K562 (cell line): ENCODE results near the gene UTP4.

Source experiments
- NR2C2 ChIP-seq, 2 experiments: fragments of 200-800 bp in 1 of 2; sonication (Bioruptor generic) in 1 of 2; sonication (generic) in 1 of 2; formaldehyde crosslinking in 1 of 2; IDR thresholded peaks; 2 replicates each; pipeline versions ENCODE4 v1.6.1 to v1.8.0; 2016 to 2022; ENCODE audit warnings: mild to moderate bottlenecking in 1 of 2, missing compliant biosample characterization in 1 of 2, missing genetic modification characterization in 1 of 2, missing genetic modification reagents in 1 of 2
- NRF1 ChIP-seq, 2 experiments: fragments of 450-650 bp; IDR thresholded peaks in 1 of 2; conservative IDR thresholded peaks in 1 of 2; 2 replicates each; pipeline ENCODE4 v1.6.1; 2014; ENCODE audit warnings: mild to moderate bottlenecking in 2 of 2
- POLR2A ChIP-seq: fragments of 450-650 bp; conservative IDR thresholded peaks from 2 replicates; pipeline ENCODE4 v1.6.1; 2016
- YY1 ChIP-seq, 3 experiments: IDR thresholded peaks; 2 replicates each; pipeline ENCODE4 v1.6.1; 2011; ENCODE audit warnings: low read length in 2 of 3, mild to moderate bottlenecking in 2 of 3, moderate library complexity in 2 of 3, borderline replicate concordance in 1 of 3, control low read depth in 1 of 3, low read depth in 1 of 3; ENCODE audit not compliant: insufficient read depth in 3 of 3, insufficient replicate concordance in 2 of 3, control insufficient read depth in 1 of 3, insufficient read length in 1 of 3; ENCODE audit errors: extremely low read depth in 1 of 3
- TF ChIP-seq, protein P1 (sequence below), 3 experiments: IDR thresholded peaks in 2 of 3; conservative IDR thresholded peaks in 1 of 3; 2 replicates each; pipeline ENCODE4 v1.5.1; 2011 to 2012; ENCODE audit warnings: low read length in 3 of 3, mild to moderate bottlenecking in 3 of 3, control low read depth in 2 of 3, improper control_type of control experiment in 1 of 3, inconsistent platforms in 1 of 3, low read depth in 1 of 3, mixed read lengths in 1 of 3, moderate library complexity in 1 of 3; ENCODE audit not compliant: insufficient read depth in 2 of 3

DNA sequence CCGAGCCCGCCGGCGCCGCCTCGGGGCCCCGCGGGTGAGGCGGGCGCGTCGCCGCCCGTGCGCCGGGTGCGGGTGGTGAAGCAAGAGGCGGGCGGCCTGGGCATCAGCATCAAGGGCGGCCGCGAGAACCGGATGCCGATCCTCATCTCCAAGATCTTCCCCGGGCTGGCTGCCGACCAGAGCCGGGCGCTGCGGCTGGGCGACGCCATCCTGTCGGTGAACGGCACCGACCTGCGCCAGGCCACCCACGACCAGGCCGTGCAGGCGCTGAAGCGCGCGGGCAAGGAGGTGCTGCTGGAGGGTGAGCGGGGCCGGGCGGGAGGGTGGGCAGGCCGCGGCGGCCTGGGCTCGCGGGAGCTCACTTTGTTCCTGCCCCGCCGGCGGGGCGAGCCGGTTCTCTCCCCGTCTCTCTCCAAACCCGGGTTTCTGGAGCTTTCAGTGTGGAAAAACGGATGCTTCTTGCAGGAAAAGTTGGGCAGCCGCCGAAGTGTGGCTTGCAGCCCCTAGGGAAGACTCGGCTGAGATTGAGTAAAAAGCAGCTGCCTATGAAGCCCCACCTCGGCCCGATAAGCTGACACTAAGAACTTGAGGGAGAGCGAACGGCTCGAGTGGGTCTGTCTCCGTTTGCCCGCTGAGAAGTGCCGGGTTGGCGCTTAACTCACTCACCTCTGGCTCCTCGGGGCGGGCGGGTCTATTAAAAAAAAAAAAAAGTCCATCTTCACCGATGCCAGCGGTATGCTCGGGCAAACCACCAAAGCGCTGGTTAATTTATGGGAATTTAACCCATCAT lies 55.2 kb downstream of the UTP4 start:
- TF ChIP-seq YY1 (IDR thresholded peaks at IDR 0.05; ENCODE audit: borderline replicate concordance in 1 of 3, control insufficient read depth in 1 of 3, extremely low read depth in 1 of 3, insufficient read depth in 3 of 3, insufficient read length in 1 of 3, insufficient replicate concordance in 2 of 3, low read depth in 1 of 3, low read length in 2 of 3) (no peak), POLR2A (no peak), NR2C2 (CRISPR knock-in tag; IDR thresholded peaks at IDR 0.05) (no peak), NR2C2 (tag; IDR thresholded peaks at IDR 0.05) (no peak), NRF1 (conservative IDR thresholded peaks at IDR 0.05 in 1 of 2, IDR thresholded peaks at IDR 0.05 in 1 of 2) (no peak)
- TF ChIP-seq, protein P1, sequence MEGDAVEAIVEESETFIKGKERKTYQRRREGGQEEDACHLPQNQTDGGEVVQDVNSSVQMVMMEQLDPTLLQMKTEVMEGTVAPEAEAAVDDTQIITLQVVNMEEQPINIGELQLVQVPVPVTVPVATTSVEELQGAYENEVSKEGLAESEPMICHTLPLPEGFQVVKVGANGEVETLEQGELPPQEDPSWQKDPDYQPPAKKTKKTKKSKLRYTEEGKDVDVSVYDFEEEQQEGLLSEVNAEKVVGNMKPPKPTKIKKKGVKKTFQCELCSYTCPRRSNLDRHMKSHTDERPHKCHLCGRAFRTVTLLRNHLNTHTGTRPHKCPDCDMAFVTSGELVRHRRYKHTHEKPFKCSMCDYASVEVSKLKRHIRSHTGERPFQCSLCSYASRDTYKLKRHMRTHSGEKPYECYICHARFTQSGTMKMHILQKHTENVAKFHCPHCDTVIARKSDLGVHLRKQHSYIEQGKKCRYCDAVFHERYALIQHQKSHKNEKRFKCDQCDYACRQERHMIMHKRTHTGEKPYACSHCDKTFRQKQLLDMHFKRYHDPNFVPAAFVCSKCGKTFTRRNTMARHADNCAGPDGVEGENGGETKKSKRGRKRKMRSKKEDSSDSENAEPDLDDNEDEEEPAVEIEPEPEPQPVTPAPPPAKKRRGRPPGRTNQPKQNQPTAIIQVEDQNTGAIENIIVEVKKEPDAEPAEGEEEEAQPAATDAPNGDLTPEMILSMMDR (IDR thresholded peaks at IDR 0.05 in 2 of 3, conservative IDR thresholded peaks at IDR 0.05 in 1 of 3; ENCODE audit: insufficient read depth in 2 of 3, low read depth in 1 of 3, low read length in 3 of 3) = no peak
